LNCAP (cell line): Measurements from ENCODE around the gene TAF11L10.
"Not testable (repeated sequence)": the region's sequence is repeated elsewhere in the genome, so short reads cannot be mapped to it uniquely, and the experiment has no call there.

Experiments
- CTCF ChIP-seq: fragments of 450-650 bp; IDR thresholded peaks from 2 replicates; pipeline ENCODE4 v1.5.1; 2017; ENCODE audit warnings: mild to moderate bottlenecking

The TAF11L10 gene

GRCh38 chr5:17597728-17598127, at the start of gene TAF11L10:
Gene TAF11L10, minus strand, starts transcription at chr5:17597828.
- TF ChIP-seq CTCF: not testable (repeated sequence)

GRCh38 chr5:17634160-17634559, 36.5 kb upstream of the TAF11L10 start, which contains the start of gene TAF11L14:
Gene TAF11L14, plus strand, starts transcription at chr5:17634460.
- TF ChIP-seq CTCF: no peak

GRCh38 chr5:17631788-17632187, 34.2 kb upstream of the TAF11L10 start, which contains the start of gene TAF11L13:
Gene TAF11L13, plus strand, starts transcription at chr5:17632088.
- not testable (repeated sequence) for TF ChIP-seq CTCF

- no peak for TF ChIP-seq CTCF
Observed at GRCh38 chr5:17625686-17626085, 28.1 kb upstream of the TAF11L10 start.

GRCh38 chr5:17620627-17621026, 23.0 kb upstream of the TAF11L10 start:
- peak; percentile 47 for TF ChIP-seq CTCF

- TF ChIP-seq CTCF: no peak
Observed at GRCh38 chr5:17619354-17619753, 21.7 kb upstream of the TAF11L10 start.

GRCh38 chr5:17614872-17615605, 17.4 kb upstream of the TAF11L10 start:
- no peak for TF ChIP-seq CTCF
